Right forelimb (tissue), 1 donor: ENCODE results near the gene HAVCR1.
"Not testable (repeated sequence)": the region's sequence is repeated elsewhere in the genome, so short reads cannot be mapped to it uniquely, and the experiment has no call there.

Source experiments
- DNase-seq: peaks from one replicate; pipeline ENCODE4 v3.0.0-alpha.2; 2018

HAVCR1 gene

GRCh38 chr5:157049605-157050004, 9.3 kb downstream of the HAVCR1 start:
- no peak for DNase-seq

- DNase-seq: no peak
Measured at GRCh38 chr5:157047898-157048297, 11.0 kb downstream of the HAVCR1 start.

GRCh38 chr5:157047016-157047415, 11.9 kb downstream of the HAVCR1 start:
- DNase-seq: not testable (repeated sequence)

- DNase-seq: no peak
Measured at GRCh38 chr5:157046041-157046440, 12.9 kb downstream of the HAVCR1 start.

- DNase-seq: no peak
Measured at GRCh38 chr5:157045601-157046000, 13.3 kb downstream of the HAVCR1 start.

GRCh38 chr5:157038568-157039187, 20.2 kb downstream of the HAVCR1 start:
- DNase-seq: no peak

GRCh38 chr5:157034106-157035072, 24.5 kb downstream of the HAVCR1 start:
- not testable (repeated sequence) for DNase-seq

GRCh38 chr5:157033071-157033583, 25.8 kb downstream of the HAVCR1 start:
- DNase-seq: no peak

- DNase-seq: no peak
Measured at GRCh38 chr5:157030692-157031091, 28.2 kb downstream of the HAVCR1 start.

- no peak for DNase-seq
Measured at GRCh38 chr5:157029457-157029856, 29.5 kb downstream of the HAVCR1 start.

GRCh38 chr5:157027663-157028062, 31.3 kb downstream of the HAVCR1 start:
- DNase-seq: not testable (repeated sequence)

- no peak for DNase-seq
Measured at GRCh38 chr5:157026789-157027424, 32.0 kb downstream of the HAVCR1 start.

- DNase-seq: no peak
Measured at GRCh38 chr5:157025093-157025698, 33.7 kb downstream of the HAVCR1 start.

GRCh38 chr5:157024208-157024959, 34.5 kb downstream of the HAVCR1 start:
- no peak for DNase-seq

- no peak for DNase-seq
Measured at GRCh38 chr5:157022024-157022423, 36.9 kb downstream of the HAVCR1 start.

- no peak for DNase-seq
Measured at GRCh38 chr5:157020511-157021222, 38.2 kb downstream of the HAVCR1 start.

GRCh38 chr5:157020002-157020401, 38.9 kb downstream of the HAVCR1 start:
- no peak for DNase-seq

- not testable (repeated sequence) for DNase-seq
Measured at GRCh38 chr5:157014143-157014542, 44.8 kb downstream of the HAVCR1 start.

GRCh38 chr5:157006262-157006661, 52.7 kb downstream of the HAVCR1 start:
- DNase-seq: no peak

- no peak for DNase-seq
Measured at GRCh38 chr5:157004893-157005551, 53.9 kb downstream of the HAVCR1 start.

GRCh38 chr5:156991714-156992113, 67.2 kb downstream of the HAVCR1 start:
- no peak for DNase-seq
